ENCODE data around the gene PGS1. TPM values are rescaled to one million over a fixed set of nuclear protein-coding genes. Genes with fewer than 3 reads are reported as not detected.
A peak's percentile ranks its signal among the peaks of the same experiment; 100 is the strongest.

The PGS1 gene
- total RNA-seq, 6 experiments from 2014 or later, result 20.2 to 26.1 (median 24.5) TPM

- Mint-ChIP-seq H3K4me3 (peak overlapping the region; percentile 78), H3K36me3 (ENCODE audit: low read depth) (peaks cover 16% of the 10 kb centered on the region), H3K27ac (peak overlapping the region; percentile 93), H3K9me3 (no peaks in the 10 kb centered on the region), H3K4me1 (ENCODE audit: low read depth) (peaks cover 68% of the 10 kb centered on the region), H3K27me3 (ENCODE audit: insufficient read depth) (peaks cover 2% of the 10 kb centered on the region; the same call in 1 of the 2 replicates)
- DNase-seq, result peak; percentile 95
- peak; percentile 65 for TF ChIP-seq CTCF (IDR thresholded peaks at IDR 0.05)
Measured at GRCh38 chr17:78390241-78391050, 12.0 kb downstream of the PGS1 start.

GRCh38 chr17:78391051-78391431 lies 12.6 kb downstream of the PGS1 start:
- Mint-ChIP-seq H3K4me1 (ENCODE audit: low read depth) (peaks cover 65% of the 10 kb centered on the region), H3K4me3 (peak overlapping the region; percentile 78), H3K27me3 (ENCODE audit: insufficient read depth) (peaks cover 2% of the 10 kb centered on the region; the same call in 1 of the 2 replicates), H3K9me3 (no peaks in the 10 kb centered on the region), H3K36me3 (ENCODE audit: low read depth) (peaks cover 18% of the 10 kb centered on the region), H3K27ac (peak overlapping the region; percentile 93)
- no peak for TF ChIP-seq CTCF (IDR thresholded peaks at IDR 0.05)
- DNase-seq, result no peak

- peak; percentile 83 for DNase-seq
- TF ChIP-seq CTCF (IDR thresholded peaks at IDR 0.05), result no peak
- Mint-ChIP-seq H3K27me3 (ENCODE audit: insufficient read depth) (no peaks in the 10 kb centered on the region), H3K4me1 (ENCODE audit: low read depth) (peaks cover 65% of the 10 kb centered on the region), H3K9me3 (no peaks in the 10 kb centered on the region), H3K36me3 (ENCODE audit: low read depth) (peaks cover 19% of the 10 kb centered on the region), H3K27ac (peak overlapping the region; percentile 93), H3K4me3 (peak overlapping the region; percentile 78)
Measured at GRCh38 chr17:78391843-78392242, 13.4 kb downstream of the PGS1 start.

- Mint-ChIP-seq H3K9me3 (no peaks in the 10 kb centered on the region), H3K27ac (peak overlapping the region; percentile 93), H3K27me3 (ENCODE audit: insufficient read depth) (no peaks in the 10 kb centered on the region), H3K36me3 (ENCODE audit: low read depth) (peaks cover 18% of the 10 kb centered on the region), H3K4me3 (peak overlapping the region; percentile 78), H3K4me1 (ENCODE audit: low read depth) (peaks cover 68% of the 10 kb centered on the region)
- no peak for DNase-seq
- TF ChIP-seq CTCF (IDR thresholded peaks at IDR 0.05), result no peak
Measured at GRCh38 chr17:78392295-78392694, 13.8 kb downstream of the PGS1 start.

GRCh38 chr17:78393575-78393974 lies 15.1 kb downstream of the PGS1 start:
- Mint-ChIP-seq H3K4me3 (no peak overlapping the region), H3K27ac (peak overlapping the region; percentile 39; the same call in 1 of the 2 replicates), H3K4me1 (ENCODE audit: low read depth) (peaks cover 67% of the 10 kb centered on the region)

More at GRCh38 chr17:78393575-78393974, 15.1 kb downstream of the PGS1 start:
- no peak for DNase-seq
- no peaks in the 10 kb centered on the region for H3K9me3 Mint-ChIP-seq
- no peak for TF ChIP-seq CTCF (IDR thresholded peaks at IDR 0.05)
- H3K36me3 Mint-ChIP-seq (ENCODE audit: low read depth), result peaks cover 13% of the 10 kb centered on the region
- H3K27me3 Mint-ChIP-seq (ENCODE audit: insufficient read depth), result no peaks in the 10 kb centered on the region
